HG02642 (cell line): ENCODE data around the gene ADGRV1.

ENCODE experiments used
- ATAC-seq: cut with Tn5 transposase; IDR thresholded peaks from one replicate; pipeline ENCODE4 v1.9.1; 2021; ENCODE audit warnings: mild to moderate bottlenecking; ENCODE audit not compliant: unreplicated experiment, poor library complexity

Gene ADGRV1

GRCh38 chr5:91139572-91140200 is 581.1 kb downstream of the ADGRV1 start:
- no peak for ATAC-seq

- no peak for ATAC-seq
Observed at GRCh38 chr5:91140657-91141056, 582.1 kb downstream of the ADGRV1 start.

- no peak for ATAC-seq
Observed at GRCh38 chr5:91141642-91142041, 583.0 kb downstream of the ADGRV1 start.

- no peak for ATAC-seq
Observed at GRCh38 chr5:91142386-91142785, 583.8 kb downstream of the ADGRV1 start.

- ATAC-seq, result no peak
Observed at GRCh38 chr5:91142819-91143218, 584.2 kb downstream of the ADGRV1 start.

GRCh38 chr5:91143840-91144239 is 585.2 kb downstream of the ADGRV1 start:
- no peak for ATAC-seq

GRCh38 chr5:91144491-91145332 is 586.1 kb downstream of the ADGRV1 start:
- no peak for ATAC-seq

- ATAC-seq, result no peak
Observed at GRCh38 chr5:91145333-91145620, 586.7 kb downstream of the ADGRV1 start.

GRCh38 chr5:91146230-91146629 is 587.6 kb downstream of the ADGRV1 start:
- no peak for ATAC-seq

GRCh38 chr5:91146905-91147600 is 588.5 kb downstream of the ADGRV1 start:
- no peak for ATAC-seq

- no peak for ATAC-seq
Observed at GRCh38 chr5:91150234-91150633, 591.6 kb downstream of the ADGRV1 start.

- no peak for ATAC-seq
Observed at GRCh38 chr5:91150636-91151035, 592.0 kb downstream of the ADGRV1 start.

- ATAC-seq, result no peak
Observed at GRCh38 chr5:91151947-91152346, 593.4 kb downstream of the ADGRV1 start.

- ATAC-seq, result no peak
Observed at GRCh38 chr5:91154338-91154737, 595.7 kb downstream of the ADGRV1 start.

- ATAC-seq, result no peak
Observed at GRCh38 chr5:91155274-91155673, 596.7 kb downstream of the ADGRV1 start.

- ATAC-seq, result no peak
Observed at GRCh38 chr5:91156242-91156641, 597.6 kb downstream of the ADGRV1 start.

- ATAC-seq, result no peak
Observed at GRCh38 chr5:91158011-91158410, 599.4 kb downstream of the ADGRV1 start.

- no peak for ATAC-seq
Observed at GRCh38 chr5:91159647-91160046, 601.0 kb downstream of the ADGRV1 start.

- no peak for ATAC-seq
Observed at GRCh38 chr5:91160714-91161285, 602.2 kb downstream of the ADGRV1 start.

- peak; percentile 98 for ATAC-seq
Observed at GRCh38 chr5:91162534-91163381, 604.2 kb downstream of the ADGRV1 start.
